Ramos (cell line): ENCODE data around the gene PKP3.
"Not testable (repeated sequence)": the region's sequence is repeated elsewhere in the genome, so short reads cannot be mapped to it uniquely, and the experiment has no call there.

Source experiments
- in situ Hi-C: fragments of 300-500 bp; cut with MboI; formaldehyde crosslinking; loops from one replicate; pipeline ENCODE4 v1.14.3; 2022; ENCODE audit warnings: low sequenced_read_pairs; ENCODE audit not compliant: unreplicated experiment

PKP3 gene

GRCh38 chr11:376531-377173 lies 17.4 kb upstream of the PKP3 start:
- in situ Hi-C loops, result no loop called here

- in situ Hi-C loops, result no loop called here
These were observed 16.7 kb upstream of the PKP3 start for GRCh38 chr11:377174-377865.

- in situ Hi-C loops, result no loop called here
These were observed 16.0 kb upstream of the PKP3 start for GRCh38 chr11:377883-378500.

GRCh38 chr11:379205-380094 lies 14.6 kb upstream of the PKP3 start:
- in situ Hi-C loops, result no loop called here

- in situ Hi-C loops, result no loop called here
These were observed 13.9 kb upstream of the PKP3 start for GRCh38 chr11:380095-380480.

- in situ Hi-C loops, result no loop called here
These were observed 13.5 kb upstream of the PKP3 start for GRCh38 chr11:380491-380890.

- in situ Hi-C loops, result no loop called here
These were observed 13.0 kb upstream of the PKP3 start for GRCh38 chr11:380996-381395.

GRCh38 chr11:381501-382072 lies 12.4 kb upstream of the PKP3 start:
- in situ Hi-C loops, result no loop called here

- in situ Hi-C loops, result no loop called here
These were observed 11.9 kb upstream of the PKP3 start for GRCh38 chr11:382081-382629.

GRCh38 chr11:383431-383830 lies 10.6 kb upstream of the PKP3 start:
- in situ Hi-C loops, result no loop called here

- in situ Hi-C loops, result no loop called here
These were observed 9.5 kb upstream of the PKP3 start for GRCh38 chr11:384511-384910.

- in situ Hi-C loops, result no loop called here
These were observed 8.2 kb upstream of the PKP3 start for GRCh38 chr11:385594-386351.

- in situ Hi-C loops, result no loop called here
These were observed 7.5 kb upstream of the PKP3 start for GRCh38 chr11:386483-386882.

GRCh38 chr11:387193-387793 lies 6.7 kb upstream of the PKP3 start:
- in situ Hi-C loops, result no loop called here

GRCh38 chr11:389369-389768 lies 4.6 kb upstream of the PKP3 start:
- in situ Hi-C loops, result not testable (repeated sequence)

GRCh38 chr11:390175-390574 lies 3.8 kb upstream of the PKP3 start:
- in situ Hi-C loops, result no loop called here

GRCh38 chr11:391117-392017 lies 2.6 kb upstream of the PKP3 start:
- in situ Hi-C loops, result no loop called here
